ENCODE measurements around the gene NID2. TPM values are rescaled to one million over a fixed set of nuclear protein-coding genes. Genes with fewer than 3 reads are reported as not detected.

NID2 gene
- total and polyA plus RNA-seq, 2 donors (not counting 1 experiment from before 2014, with no cell fraction given): 181 to 2,513 TPM

GRCh38 chr14:52011523-52011922 lies 57.3 kb downstream of the NID2 start:
- no peaks in the 10 kb centered on the region for H3K9me3 ChIP-seq (ENCODE audit: control insufficient read depth, insufficient read depth, low read depth, low read length)
- H3K36me3 ChIP-seq (ENCODE audit: control insufficient read depth, insufficient read depth, low read length): peaks cover 39% of the 10 kb centered on the region
- H3K4me3 ChIP-seq (replicated peaks in 1 of 4; ENCODE audit: control extremely low read depth in 1 of 4, insufficient read depth in 1 of 4, low read depth in 3 of 4, low read length in 4 of 4): no peak overlapping the region
- peaks cover 5% of the 10 kb centered on the region for H3K79me2 ChIP-seq (ENCODE audit: control insufficient read depth, insufficient read depth, low read length)
- no peak overlapping the region for H3K27ac ChIP-seq (ENCODE audit: insufficient read depth, low read length)
- H2AFZ ChIP-seq (ENCODE audit: low read length): no peak overlapping the region
- no peak for DNase-seq (ENCODE audit: low read depth in 2 of 2)
- no peak overlapping the region for H3K4me2 ChIP-seq (ENCODE audit: extremely low read depth, insufficient read depth, low read length)
- H3K4me1 ChIP-seq (ENCODE audit: control insufficient read depth, extremely low read depth, insufficient read depth, low read length): peaks cover 6% of the 10 kb centered on the region
- no peak overlapping the region for H3K9ac ChIP-seq (ENCODE audit: insufficient read depth, low read length)
- no peak for TF ChIP-seq CTCF (conservative IDR thresholded peaks at IDR 0.05 in 1 of 2, IDR thresholded peaks at IDR 0.05 in 1 of 2; ENCODE audit: low read depth in 1 of 2, low read length in 2 of 2)
- TF ChIP-seq EZH2 (IDR thresholded peaks at IDR 0.05; ENCODE audit: low read length, missing control alignments): no peak
- no peaks in the 10 kb centered on the region for H3K27me3 ChIP-seq (ENCODE audit: control insufficient read depth, insufficient read depth, low read length)
- H4K20me1 ChIP-seq (ENCODE audit: control insufficient read depth, extremely low read depth, insufficient read depth, low read length): no peaks in the 10 kb centered on the region

- H3K4me1 ChIP-seq (ENCODE audit: control insufficient read depth, extremely low read depth, insufficient read depth, low read length): peaks cover 6% of the 10 kb centered on the region
- no peak overlapping the region for H2AFZ ChIP-seq (ENCODE audit: low read length)
- no peaks in the 10 kb centered on the region for H3K27me3 ChIP-seq (ENCODE audit: control insufficient read depth, insufficient read depth, low read length)
- no peak overlapping the region for H3K27ac ChIP-seq (ENCODE audit: insufficient read depth, low read length)
- H3K4me3 ChIP-seq (replicated peaks in 1 of 4; ENCODE audit: control extremely low read depth in 1 of 4, insufficient read depth in 1 of 4, low read depth in 3 of 4, low read length in 4 of 4): no peak overlapping the region
- no peak overlapping the region for H3K4me2 ChIP-seq (ENCODE audit: extremely low read depth, insufficient read depth, low read length)
- no peaks in the 10 kb centered on the region for H3K9me3 ChIP-seq (ENCODE audit: control insufficient read depth, insufficient read depth, low read depth, low read length)
- H4K20me1 ChIP-seq (ENCODE audit: control insufficient read depth, extremely low read depth, insufficient read depth, low read length): no peaks in the 10 kb centered on the region
- DNase-seq (ENCODE audit: low read depth in 2 of 2): no peak
- H3K36me3 ChIP-seq (ENCODE audit: control insufficient read depth, insufficient read depth, low read length): peaks cover 43% of the 10 kb centered on the region
- H3K9ac ChIP-seq (ENCODE audit: insufficient read depth, low read length): no peak overlapping the region
- H3K79me2 ChIP-seq (ENCODE audit: control insufficient read depth, insufficient read depth, low read length): peaks cover 5% of the 10 kb centered on the region
- no peak for TF ChIP-seq EZH2 (IDR thresholded peaks at IDR 0.05; ENCODE audit: low read length, missing control alignments)
These were observed 58.6 kb downstream of the NID2 start for GRCh38 chr14:52010173-52010693.

- H3K27me3 ChIP-seq (ENCODE audit: control insufficient read depth, insufficient read depth, low read length): no peaks in the 10 kb centered on the region
- H3K9me3 ChIP-seq (ENCODE audit: control insufficient read depth, insufficient read depth, low read depth, low read length): no peaks in the 10 kb centered on the region
- peaks cover 5% of the 10 kb centered on the region for H3K79me2 ChIP-seq (ENCODE audit: control insufficient read depth, insufficient read depth, low read length)
- H3K36me3 ChIP-seq (ENCODE audit: control insufficient read depth, insufficient read depth, low read length): peaks cover 37% of the 10 kb centered on the region
- H3K27ac ChIP-seq (ENCODE audit: insufficient read depth, low read length): no peak overlapping the region
- no peak overlapping the region for H3K4me2 ChIP-seq (ENCODE audit: extremely low read depth, insufficient read depth, low read length)
- DNase-seq (ENCODE audit: low read depth in 2 of 2): no peak
- H3K4me3 ChIP-seq (replicated peaks in 1 of 4; ENCODE audit: control extremely low read depth in 1 of 4, insufficient read depth in 1 of 4, low read depth in 3 of 4, low read length in 4 of 4): no peak overlapping the region
- no peaks in the 10 kb centered on the region for H4K20me1 ChIP-seq (ENCODE audit: control insufficient read depth, extremely low read depth, insufficient read depth, low read length)
- no peak overlapping the region for H3K9ac ChIP-seq (ENCODE audit: insufficient read depth, low read length)
- H3K4me1 ChIP-seq (ENCODE audit: control insufficient read depth, extremely low read depth, insufficient read depth, low read length): peaks cover under 1% of the 10 kb centered on the region
- TF ChIP-seq CTCF (conservative IDR thresholded peaks at IDR 0.05 in 1 of 2, IDR thresholded peaks at IDR 0.05 in 1 of 2; ENCODE audit: low read depth in 1 of 2, low read length in 2 of 2): no peak
- TF ChIP-seq EZH2 (IDR thresholded peaks at IDR 0.05; ENCODE audit: low read length, missing control alignments): no peak
- no peak overlapping the region for H2AFZ ChIP-seq (ENCODE audit: low read length)
These were observed 60.7 kb downstream of the NID2 start for GRCh38 chr14:52008136-52008535.
